Mucosa of descending colon (tissue), 3 donors: Measurements from ENCODE around the gene HAGH. TPM values are rescaled to one million over a fixed set of nuclear protein-coding genes. Genes with fewer than 3 reads are reported as not detected.
A peak's percentile ranks its signal among the peaks of the same experiment; 100 is the strongest.

ENCODE experiments used
- ATAC-seq: fragments of 200-7000 bp; cut with Tn5 transposase; one replicate; pipeline ENCODE4 v1.9.1; 2020; ENCODE audit warnings: mild to moderate bottlenecking, moderate library complexity
- DNase-seq, 3 donors: peaks; one replicate each; pipeline ENCODE4 v3.0.0-alpha.2; 2020
- H3K36me3 ChIP-seq: fragments of 200-600 bp; one replicate; pipeline ENCODE4 v1.8.0; 2021; ENCODE audit warnings: low read depth, mild to moderate bottlenecking
- H3K4me1 ChIP-seq: fragments of 200-600 bp; one replicate; pipeline ENCODE4 v1.8.0; 2021; ENCODE audit warnings: low read depth, mild to moderate bottlenecking
- H3K4me3 ChIP-seq: fragments of 200-600 bp; one replicate; pipeline ENCODE4 v1.8.0; 2021; ENCODE audit warnings: mild to moderate bottlenecking
- H3K9me3 ChIP-seq: fragments of 200-600 bp; one replicate; pipeline ENCODE4 v1.8.0; 2021; ENCODE audit warnings: mild to moderate bottlenecking
- intact Hi-C, 2 donors: fragments of 100-400 bp; cut with DNase I in 1 of 2; cut with micrococcal nuclease in 1 of 2; formaldehyde crosslinking; loops; one replicate each; pipeline versions ENCODE4 v1.11.0 to v1.11.1; 2022; cut with DNase I, micrococcal nuclease
- total RNA-seq, 3 donors: library from RNA; stranded (reverse); fragmentation: NEBNext Ultra II Directional in 2 of 3; extraction: Animal tissue kit (Norgen Biotek cat#: 25700) in 2 of 3; gene quantifications; one replicate each; pipeline versions ENCODE4 v1.2.1 to v1.2.4, GENCODE V29; 2021 to 2023
- TF ChIP-seq, protein P1 (sequence below): fragments of 200-600 bp; IDR thresholded peaks from one replicate; pipeline ENCODE4 v1.8.0; 2022; ENCODE audit warnings: antibody characterized with exemption, mild to moderate bottlenecking
- donor health status: DM: no; HTN: no; CAD: no; lungs with moderate emphysema.
- donor health status: DM: no; HTN: no; CAD: no.
- donor health status: DM: no; HTN: yes; CAD: no.

Gene HAGH
- total RNA-seq, 3 donors from 2014 or later = 63.4 to 94.8 (median 68.0) TPM

DNA sequence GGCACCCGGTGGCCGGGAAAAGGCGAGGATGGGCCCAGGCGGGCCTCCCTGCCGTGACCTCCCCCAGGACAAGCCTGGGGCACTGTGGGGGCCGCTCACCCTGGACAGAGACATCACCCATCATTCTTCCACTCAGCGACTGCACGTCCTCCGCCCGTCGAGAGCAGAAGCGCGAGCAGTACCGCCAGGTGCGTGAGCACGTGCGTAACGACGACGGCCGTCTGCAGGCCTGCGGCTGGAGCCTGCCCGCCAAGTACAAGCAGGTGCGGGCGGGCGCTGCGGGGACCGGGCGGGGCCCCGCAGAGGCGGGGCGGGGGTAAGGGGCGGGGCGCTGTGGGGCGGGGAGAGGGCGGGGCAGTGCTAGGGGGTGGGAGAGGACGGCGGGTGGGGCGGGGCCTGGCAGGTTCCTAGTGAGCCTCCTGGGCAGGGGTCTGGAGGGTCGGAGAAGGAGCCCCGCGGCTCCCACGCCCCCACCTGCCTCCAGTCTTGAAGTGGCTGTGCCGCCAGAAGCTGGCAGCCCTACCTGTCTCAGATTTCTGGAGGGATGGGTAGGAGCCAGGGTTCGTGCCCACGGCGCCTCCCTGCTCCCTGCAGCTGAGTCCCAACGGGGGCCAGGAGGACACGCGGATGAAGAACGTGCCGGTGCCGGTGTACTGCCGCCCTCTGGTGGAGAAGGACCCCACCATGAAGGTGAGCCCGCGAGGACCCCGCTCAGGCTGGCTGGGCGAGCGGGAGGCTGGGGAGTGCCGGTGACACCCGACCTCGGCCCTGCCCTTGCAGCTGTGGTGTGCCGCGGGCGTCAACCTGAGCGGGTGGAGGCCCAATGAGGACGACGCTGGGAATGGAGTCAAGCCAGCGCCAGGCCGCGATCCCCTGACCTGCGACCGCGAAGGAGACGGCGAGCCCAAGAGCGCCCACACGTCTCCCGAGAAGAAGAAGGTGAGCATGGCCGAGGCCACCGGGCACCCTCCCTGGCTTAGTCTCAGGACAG, 62.8 kb downstream of the HAGH start:
- TF ChIP-seq, protein P1, sequence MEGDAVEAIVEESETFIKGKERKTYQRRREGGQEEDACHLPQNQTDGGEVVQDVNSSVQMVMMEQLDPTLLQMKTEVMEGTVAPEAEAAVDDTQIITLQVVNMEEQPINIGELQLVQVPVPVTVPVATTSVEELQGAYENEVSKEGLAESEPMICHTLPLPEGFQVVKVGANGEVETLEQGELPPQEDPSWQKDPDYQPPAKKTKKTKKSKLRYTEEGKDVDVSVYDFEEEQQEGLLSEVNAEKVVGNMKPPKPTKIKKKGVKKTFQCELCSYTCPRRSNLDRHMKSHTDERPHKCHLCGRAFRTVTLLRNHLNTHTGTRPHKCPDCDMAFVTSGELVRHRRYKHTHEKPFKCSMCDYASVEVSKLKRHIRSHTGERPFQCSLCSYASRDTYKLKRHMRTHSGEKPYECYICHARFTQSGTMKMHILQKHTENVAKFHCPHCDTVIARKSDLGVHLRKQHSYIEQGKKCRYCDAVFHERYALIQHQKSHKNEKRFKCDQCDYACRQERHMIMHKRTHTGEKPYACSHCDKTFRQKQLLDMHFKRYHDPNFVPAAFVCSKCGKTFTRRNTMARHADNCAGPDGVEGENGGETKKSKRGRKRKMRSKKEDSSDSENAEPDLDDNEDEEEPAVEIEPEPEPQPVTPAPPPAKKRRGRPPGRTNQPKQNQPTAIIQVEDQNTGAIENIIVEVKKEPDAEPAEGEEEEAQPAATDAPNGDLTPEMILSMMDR = no peak
- peak in 1 of 3 donors; percentile 55 for DNase-seq
- no peaks in the 10 kb centered on the region for H3K36me3 ChIP-seq
- H3K9me3 ChIP-seq = no peaks in the 10 kb centered on the region
- no peaks in the 10 kb centered on the region for H3K4me1 ChIP-seq
- H3K4me3 ChIP-seq = no peak overlapping the region
- intact Hi-C loops = no loop called here
- peak; percentile 15 for ATAC-seq

DNA sequence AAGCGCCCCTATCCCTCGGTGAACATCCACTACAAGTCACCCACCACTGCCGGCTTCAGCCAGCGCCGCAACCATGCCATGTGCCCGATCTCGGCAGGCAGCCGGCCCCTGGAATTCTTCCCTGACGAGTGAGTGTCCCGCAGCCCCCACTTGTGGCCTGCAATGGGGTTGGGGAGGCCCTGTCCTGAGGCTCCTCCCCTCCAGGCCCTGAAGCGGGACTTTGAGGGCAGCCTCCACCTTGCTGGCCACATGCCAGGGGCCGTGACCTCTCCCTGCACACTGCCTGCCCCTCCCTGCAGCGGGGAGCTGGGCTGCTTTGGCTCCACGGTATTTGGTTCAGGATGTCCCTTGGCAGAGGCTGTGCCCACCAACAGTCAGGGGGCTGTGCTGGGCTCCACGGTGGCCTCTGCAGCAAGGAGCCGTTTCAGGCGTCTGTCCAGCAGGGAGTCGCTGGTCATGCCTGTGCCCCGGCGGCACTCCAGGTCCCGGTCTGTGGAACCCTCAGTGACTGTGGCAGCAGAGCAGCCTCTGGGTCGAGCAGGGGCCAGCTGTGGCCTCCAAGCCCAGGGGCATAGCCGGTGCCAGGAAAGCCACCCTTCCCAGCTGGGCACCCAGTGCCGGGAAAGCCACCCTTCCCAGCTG, 63.6 kb downstream of the HAGH start:
- Histone ChIP-seq H3K9me3 (no peaks in the 10 kb centered on the region), H3K4me3 (no peak overlapping the region), H3K36me3 (no peaks in the 10 kb centered on the region), H3K4me1 (peaks cover 5% of the 10 kb centered on the region)
- TF ChIP-seq, protein P1 = no peak
- no peak for ATAC-seq
- peak in 1 of 3 donors; percentile 43 for DNase-seq
- intact Hi-C loops = no loop called here

DNA sequence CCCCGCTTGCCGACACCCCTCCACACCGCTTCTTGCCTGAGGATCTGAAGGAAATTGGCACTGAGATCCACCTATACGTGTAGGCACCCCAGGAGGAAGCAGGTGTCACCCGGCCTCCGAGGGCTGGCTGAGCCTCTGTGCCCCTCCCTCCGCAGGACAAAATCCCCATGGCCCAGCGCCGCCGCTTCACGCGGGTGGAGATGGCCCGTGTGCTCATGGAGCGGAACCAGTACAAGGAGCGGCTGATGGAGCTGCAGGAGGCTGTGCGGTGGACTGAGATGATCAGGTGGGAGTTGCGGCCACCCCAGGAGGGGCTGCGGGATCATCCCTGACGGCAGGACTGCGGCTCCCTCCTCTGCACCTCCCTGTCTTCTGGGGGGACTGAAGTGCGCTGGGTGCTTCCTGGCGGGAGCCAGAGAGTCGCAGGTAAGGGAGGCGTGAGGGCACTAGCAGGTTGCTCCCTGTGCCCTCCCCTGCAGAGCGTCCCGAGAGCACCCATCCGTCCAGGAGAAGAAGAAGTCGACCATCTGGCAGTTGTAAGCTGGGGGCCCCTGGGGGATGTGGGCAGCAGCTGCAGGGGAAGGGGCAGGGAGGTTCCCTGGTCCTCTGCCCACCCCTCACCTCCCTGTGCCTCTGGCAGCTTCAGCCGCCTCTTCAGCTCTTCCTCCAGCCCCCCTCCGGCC, 64.3 kb downstream of the HAGH start:
- TF ChIP-seq, protein P1 = no peak
- peaks cover 11% of the 10 kb centered on the region for H3K4me1 ChIP-seq
- intact Hi-C loops = no loop called here
- DNase-seq (no peak), ATAC-seq (no peak)
- H3K36me3 ChIP-seq = no peaks in the 10 kb centered on the region
- H3K9me3 ChIP-seq = no peaks in the 10 kb centered on the region
- no peak overlapping the region for H3K4me3 ChIP-seq

DNA sequence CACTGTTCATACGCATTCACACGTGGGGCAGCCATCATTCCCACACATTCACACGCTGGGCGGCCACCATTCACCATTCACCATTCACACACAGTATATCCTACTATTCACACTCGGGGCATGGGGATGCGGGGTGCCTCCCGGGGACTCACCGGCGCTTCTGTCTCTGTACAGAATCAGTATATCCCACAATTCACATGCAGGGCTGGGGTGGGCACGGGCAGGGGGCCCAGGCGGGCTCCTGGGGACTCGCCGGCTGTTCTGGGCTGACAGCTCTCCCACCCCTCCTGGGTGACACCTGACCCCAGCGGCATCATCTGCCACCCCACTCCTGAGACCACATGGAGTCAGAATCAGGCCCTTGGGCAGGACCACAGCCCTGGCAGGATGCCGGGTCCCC, 64.9 kb downstream of the HAGH start:
- intact Hi-C loops = no loop called here
- DNase-seq = no peak
- Histone ChIP-seq H3K36me3 (no peaks in the 10 kb centered on the region), H3K4me3 (no peak overlapping the region), H3K4me1 (peaks cover 17% of the 10 kb centered on the region), H3K9me3 (no peaks in the 10 kb centered on the region)
- no peak for ATAC-seq
- TF ChIP-seq, protein P1 = no peak

DNA sequence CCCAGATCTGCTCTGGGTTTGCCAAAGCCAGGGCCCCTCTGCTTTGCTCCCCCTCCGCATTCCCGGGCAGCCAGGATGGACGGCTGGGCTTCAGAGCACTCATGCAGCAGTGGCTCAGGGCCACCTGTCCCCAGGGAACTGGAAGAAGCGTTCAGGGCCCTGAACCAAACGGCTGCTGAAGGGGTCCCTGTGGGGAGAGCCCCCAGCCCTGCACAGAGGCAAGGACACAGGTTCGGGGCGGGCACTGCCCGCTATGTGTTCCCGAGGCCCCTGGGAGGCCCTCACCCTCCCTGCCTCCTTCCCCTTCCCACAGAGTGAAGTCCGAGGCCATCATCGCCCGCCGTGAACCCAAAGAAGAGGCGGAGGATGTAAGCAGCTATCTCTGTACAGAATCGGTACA, 65.7 kb downstream of the HAGH start:
- Histone ChIP-seq H3K4me1 (peaks cover 20% of the 10 kb centered on the region), H3K9me3 (no peaks in the 10 kb centered on the region), H3K4me3 (no peak overlapping the region), H3K36me3 (no peaks in the 10 kb centered on the region)
- ATAC-seq = no peak
- intact Hi-C loops = no loop called here
- DNase-seq = no peak
- TF ChIP-seq, protein P1 = no peak
